ENCODE measurements around the gene OLFM4. TPM values are rescaled to one million over a fixed set of nuclear protein-coding genes. Genes with fewer than 3 reads are reported as not detected.

Gene OLFM4
- total RNA-seq, 1 donor from 2014 or later, result 0.40 TPM

- ATAC-seq (ENCODE audit: poor library complexity), result peak; percentile 65
- no peak for DNase-seq
- intact Hi-C loops (cut with DNase I), result no loop called here
Measured at GRCh38 chr13:53052675-53053074, 24.1 kb downstream of the OLFM4 start.

DNA sequence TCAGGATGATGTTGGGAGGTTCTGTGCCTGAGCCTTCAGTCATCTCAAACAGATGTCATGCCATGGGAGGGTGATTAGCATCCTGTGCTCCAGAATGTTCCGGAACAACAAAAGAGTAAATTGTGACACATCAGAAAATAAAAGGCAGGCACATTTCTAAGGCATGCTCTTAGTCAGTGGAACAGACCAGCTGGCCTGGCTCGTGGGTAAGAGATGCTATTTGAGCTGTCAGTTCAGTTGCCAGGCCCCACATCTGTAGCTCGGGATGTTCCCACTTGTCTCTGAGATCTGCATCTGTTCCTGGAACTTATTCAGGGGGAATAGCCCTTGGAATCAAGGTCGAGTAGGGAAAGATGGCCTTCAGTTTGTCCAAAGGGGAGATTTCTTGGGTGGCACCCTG lies 26.0 kb downstream of the OLFM4 start:
- ATAC-seq (ENCODE audit: poor library complexity) (no peak), DNase-seq (no peak)
- intact Hi-C loops (cut with DNase I), result no loop called here

DNA sequence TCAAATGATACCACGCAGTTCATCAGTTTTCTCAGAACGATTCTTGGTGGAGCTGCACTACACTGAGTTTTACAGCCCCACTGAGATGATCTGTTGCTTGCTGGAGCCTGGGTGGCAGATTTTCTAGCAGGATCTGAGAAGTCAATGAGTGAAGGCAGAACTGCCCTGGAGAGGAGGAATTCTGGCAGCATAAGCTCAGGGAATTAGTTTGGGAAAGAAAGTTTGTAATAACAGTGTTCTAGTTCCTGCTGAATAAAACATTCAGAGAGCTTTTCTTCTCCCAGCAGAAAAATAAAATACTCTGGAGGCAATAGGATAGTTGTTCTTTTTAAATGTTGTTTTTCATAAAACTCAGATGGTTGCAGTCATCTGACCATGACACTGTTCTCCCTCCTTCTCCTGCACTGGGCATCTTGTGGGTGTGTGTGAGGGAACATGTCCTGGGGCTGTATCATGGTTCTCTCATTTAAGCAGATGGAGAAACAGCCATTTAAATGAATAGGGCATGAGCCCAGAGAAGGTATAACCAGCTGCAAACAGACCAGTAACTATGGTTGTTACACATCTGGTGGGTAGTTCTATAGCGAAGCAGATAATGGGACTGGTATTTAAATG lies 29.6 kb downstream of the OLFM4 start:
- ATAC-seq (ENCODE audit: poor library complexity) (no peak), DNase-seq (no peak)
- intact Hi-C loops (cut with DNase I), result no loop called here

- DNase-seq, result no peak
- intact Hi-C loops (cut with DNase I), result no loop called here
- ATAC-seq (ENCODE audit: poor library complexity), result no peak
Measured at GRCh38 chr13:53060840-53061490, 32.4 kb downstream of the OLFM4 start.

GRCh38 chr13:53064731-53065130 lies 36.1 kb downstream of the OLFM4 start:
- intact Hi-C loops (cut with DNase I), result no loop called here
- DNase-seq (peak; percentile 44), ATAC-seq (ENCODE audit: poor library complexity) (peak; percentile 90)

DNA sequence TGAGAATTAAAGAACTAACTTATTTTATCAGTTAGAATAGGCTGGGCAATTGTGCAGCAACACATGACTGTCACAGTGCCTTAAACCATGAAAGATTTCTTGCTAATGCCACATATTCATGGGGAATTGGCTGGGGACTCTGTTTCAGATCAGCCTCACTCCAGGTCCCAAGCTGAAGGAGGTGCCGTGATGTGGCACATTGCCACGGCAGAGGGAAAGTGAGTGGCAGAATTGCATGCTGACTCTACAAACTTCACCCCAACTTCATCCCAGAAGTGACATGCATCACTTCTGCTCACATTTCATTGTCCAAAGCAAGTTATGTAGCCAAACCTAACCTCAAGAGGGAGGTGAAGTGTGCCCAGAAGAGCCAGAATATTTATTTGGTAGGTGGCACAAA lies 37.8 kb downstream of the OLFM4 start:
- intact Hi-C loops (cut with DNase I), result no loop called here
- no peak for DNase-seq
- ATAC-seq (ENCODE audit: poor library complexity), result no peak

- ATAC-seq (ENCODE audit: poor library complexity) (peak; percentile 44), DNase-seq (no peak)
- intact Hi-C loops (cut with DNase I), result no loop called here
Measured at GRCh38 chr13:53068585-53069520, 40.2 kb downstream of the OLFM4 start.

GRCh38 chr13:53069800-53070199 lies 41.2 kb downstream of the OLFM4 start:
- intact Hi-C loops (cut with DNase I), result no loop called here

GRCh38 chr13:53073711-53074110 lies 45.1 kb downstream of the OLFM4 start:
- DNase-seq, result no peak
- intact Hi-C loops (cut with DNase I), result no loop called here
- no peak for ATAC-seq (ENCODE audit: poor library complexity)

More at GRCh38 chr13:53069800-53070199, 41.2 kb downstream of the OLFM4 start:
- DNase-seq (no peak), ATAC-seq (ENCODE audit: poor library complexity) (no peak)

DNA sequence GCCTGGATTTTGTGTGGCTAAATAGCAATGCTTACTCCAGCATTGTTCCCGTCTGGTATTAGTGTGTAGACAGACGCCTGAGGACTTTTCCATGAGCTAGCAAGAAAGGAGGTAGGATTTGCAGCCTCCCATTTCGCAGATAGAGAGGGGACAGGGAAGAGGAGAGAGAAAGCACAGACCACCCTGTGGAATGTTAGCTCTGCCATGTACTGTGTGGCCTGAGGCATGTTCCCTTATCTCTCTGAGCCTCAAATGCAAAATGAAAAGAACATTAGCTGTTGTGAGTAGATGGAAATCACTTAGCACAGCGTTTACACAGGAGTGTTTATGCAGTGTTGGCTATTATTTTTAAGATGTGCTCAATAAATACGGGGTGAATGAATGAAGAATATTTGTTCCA lies 45.5 kb downstream of the OLFM4 start:
- ATAC-seq (ENCODE audit: poor library complexity) (no peak), DNase-seq (no peak)
- intact Hi-C loops (cut with DNase I), result no loop called here

- ATAC-seq (ENCODE audit: poor library complexity) (no peak), DNase-seq (no peak)
- intact Hi-C loops (cut with DNase I), result no loop called here
Measured at GRCh38 chr13:53075356-53076041, 46.9 kb downstream of the OLFM4 start.

GRCh38 chr13:53079691-53080090 lies 51.1 kb downstream of the OLFM4 start:
- no peak for DNase-seq
- ATAC-seq (ENCODE audit: poor library complexity), result no peak
- intact Hi-C loops (cut with DNase I), result no loop called here

GRCh38 chr13:53088871-53089270 lies 60.3 kb downstream of the OLFM4 start:
- ATAC-seq (ENCODE audit: poor library complexity) (no peak), DNase-seq (no peak)
- intact Hi-C loops (cut with DNase I), result no loop called here

DNA sequence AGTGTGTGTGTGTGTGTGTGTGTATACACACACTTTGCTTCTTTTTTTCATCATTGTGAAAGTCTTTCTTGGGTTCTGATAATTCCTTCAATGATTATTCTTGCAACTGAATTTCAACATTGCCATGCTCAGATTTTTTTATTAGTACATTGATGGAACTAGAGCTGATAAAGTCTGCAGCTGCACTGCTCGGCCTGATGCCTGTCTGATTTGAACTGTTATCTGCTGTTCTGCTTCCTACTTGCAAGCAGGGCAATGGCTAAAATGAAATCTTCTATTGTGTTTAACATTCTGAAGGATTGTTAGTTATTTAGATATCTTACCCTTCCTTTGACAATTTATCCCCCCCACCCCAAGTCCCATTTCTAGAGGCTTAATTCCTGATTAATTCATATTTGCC lies 61.3 kb downstream of the OLFM4 start:
- no peak for ATAC-seq (ENCODE audit: poor library complexity)
- DNase-seq, result no peak
- intact Hi-C loops (cut with DNase I), result no loop called here

DNA sequence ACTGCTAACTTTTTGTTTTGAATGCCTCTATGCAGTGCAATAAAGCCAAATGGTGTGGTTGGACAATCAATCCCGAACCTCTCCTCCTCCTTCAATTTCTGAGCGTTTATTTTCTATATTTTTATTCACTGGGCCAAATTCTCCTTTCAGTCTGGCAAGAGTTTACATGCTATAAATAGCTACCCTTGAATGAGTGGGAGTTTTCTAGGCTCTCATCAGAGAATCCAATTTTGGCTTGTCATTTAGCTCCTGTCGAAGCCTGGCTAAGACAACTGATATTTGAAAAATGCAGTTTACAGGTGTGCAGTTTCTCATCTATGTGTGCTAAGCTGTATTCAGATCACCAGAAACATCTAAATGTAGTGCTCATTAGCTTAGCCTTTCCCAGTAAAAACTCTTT lies 61.8 kb downstream of the OLFM4 start:
- no peak for DNase-seq
- no peak for ATAC-seq (ENCODE audit: poor library complexity)
- intact Hi-C loops (cut with DNase I), result no loop called here

GRCh38 chr13:53092931-53093330 lies 64.3 kb downstream of the OLFM4 start:
- DNase-seq (no peak), ATAC-seq (ENCODE audit: poor library complexity) (no peak)
- intact Hi-C loops (cut with DNase I), result no loop called here

- DNase-seq (no peak), ATAC-seq (ENCODE audit: poor library complexity) (peak; percentile 68)
- intact Hi-C loops (cut with DNase I), result no loop called here
Measured at GRCh38 chr13:53098455-53098854, 69.8 kb downstream of the OLFM4 start.

- intact Hi-C loops (cut with DNase I), result no loop called here
- DNase-seq (no peak), ATAC-seq (ENCODE audit: poor library complexity) (no peak)
Measured at GRCh38 chr13:53100394-53101063, 71.9 kb downstream of the OLFM4 start.

Data from Right ventricle myocardium superior (tissue), 1 donor.